Left ventricle myocardium inferior (tissue), 1 donor: ENCODE measurements around the gene RPL3. TPM values are rescaled to one million over a fixed set of nuclear protein-coding genes. Genes with fewer than 3 reads are reported as not detected.

Experiments used
- DNase-seq: peaks from one replicate; pipeline ENCODE4 v3.0.0-alpha.2; 2020
- H3K27ac ChIP-seq: fragments of 200-600 bp; replicated peaks from 2 replicates; pipeline ENCODE4 v1.8.0; 2021
- H3K27me3 ChIP-seq: fragments of 200-600 bp; 2 replicates; pipeline ENCODE4 v1.8.0; 2021; ENCODE audit warnings: low read depth
- H3K36me3 ChIP-seq: fragments of 200-600 bp; 2 replicates; pipeline ENCODE4 v1.8.0; 2021
- H3K4me1 ChIP-seq: fragments of 200-600 bp; 2 replicates; pipeline ENCODE4 v1.8.0; 2021
- H3K4me3 ChIP-seq: fragments of 200-600 bp; 2 replicates; pipeline ENCODE4 v1.8.0; 2021; ENCODE audit warnings: mild to moderate bottlenecking, moderate library complexity
- H3K9me3 ChIP-seq: fragments of 200-600 bp; replicated peaks from 2 replicates; pipeline ENCODE4 v1.8.0; 2021
- CTCF ChIP-seq: fragments of 200-600 bp; IDR thresholded peaks from 2 replicates; pipeline ENCODE4 v1.8.0; 2021; ENCODE audit warnings: antibody characterized with exemption, mild to moderate bottlenecking, borderline replicate concordance
- intact Hi-C: fragments of 100-400 bp; cut with micrococcal nuclease; formaldehyde crosslinking; loops from one replicate; pipeline ENCODE4 v1.11.0; 2022
- total RNA-seq: library from RNA; stranded (reverse); fragmentation: NEBNext Ultra II Directional; extraction: Animal tissue kit (Norgen Biotek cat#: 25700); gene quantifications from one replicate; pipeline ENCODE4 v1.2.1, GENCODE V29; 2021
- donor health status: DM: no; HTN: yes; CAD: no; lungs with severe emphysema.

The RPL3 gene
- total RNA-seq, 1 donor from 2014 or later = 325 TPM

- Histone ChIP-seq H3K27ac (peak overlapping the region; percentile 86), H3K4me1 (peaks cover 70% of the 10 kb centered on the region), H3K36me3 (no peaks in the 10 kb centered on the region), H3K27me3 (no peaks in the 10 kb centered on the region), H3K9me3 (peaks cover 10% of the 10 kb centered on the region), H3K4me3 (no peak overlapping the region)
- TF ChIP-seq CTCF = no peak
- intact Hi-C loops = no loop called here
- no peak for DNase-seq
Observed at GRCh38 chr22:39279170-39279850, 40.1 kb downstream of the RPL3 start.

GRCh38 chr22:39278040-39278439, 41.4 kb downstream of the RPL3 start:
- intact Hi-C loops = no loop called here
- H3K27ac ChIP-seq = peak overlapping the region; percentile 86
- H3K4me3 ChIP-seq = no peak overlapping the region
- TF ChIP-seq CTCF = no peak
- H3K27me3 ChIP-seq = no peaks in the 10 kb centered on the region
- no peaks in the 10 kb centered on the region for H3K36me3 ChIP-seq
- peaks cover 58% of the 10 kb centered on the region for H3K4me1 ChIP-seq
- peaks cover 8% of the 10 kb centered on the region for H3K9me3 ChIP-seq
- peak; percentile 64 for DNase-seq

GRCh38 chr22:39277142-39277607, 42.2 kb downstream of the RPL3 start:
- Histone ChIP-seq H3K36me3 (no peaks in the 10 kb centered on the region), H3K4me3 (no peak overlapping the region), H3K4me1 (peaks cover 49% of the 10 kb centered on the region), H3K27me3 (no peaks in the 10 kb centered on the region), H3K27ac (peak overlapping the region; percentile 86), H3K9me3 (peaks cover 8% of the 10 kb centered on the region)
- DNase-seq = no peak
- intact Hi-C loops = no loop called here
- TF ChIP-seq CTCF = no peak

GRCh38 chr22:39276440-39277141, 42.8 kb downstream of the RPL3 start:
- no peak overlapping the region for H3K4me3 ChIP-seq
- no peak for DNase-seq
- TF ChIP-seq CTCF = no peak
- intact Hi-C loops = no loop called here
- H3K27me3 ChIP-seq = no peaks in the 10 kb centered on the region
- H3K36me3 ChIP-seq = no peaks in the 10 kb centered on the region
- H3K4me1 ChIP-seq = peaks cover 44% of the 10 kb centered on the region
- peak overlapping the region; percentile 86 for H3K27ac ChIP-seq
- H3K9me3 ChIP-seq = peaks cover 8% of the 10 kb centered on the region

- Histone ChIP-seq H3K9me3 (peaks cover 13% of the 10 kb centered on the region), H3K36me3 (no peaks in the 10 kb centered on the region), H3K4me1 (peaks cover 40% of the 10 kb centered on the region), H3K4me3 (no peak overlapping the region), H3K27ac (no peak overlapping the region), H3K27me3 (no peaks in the 10 kb centered on the region)
- DNase-seq = no peak
- intact Hi-C loops = no loop called here
- no peak for TF ChIP-seq CTCF
Observed at GRCh38 chr22:39275814-39276439, 43.5 kb downstream of the RPL3 start.
